Measurements from ENCODE around the gene VSIG10.
A peak's percentile ranks its signal among the peaks of the same experiment; 100 is the strongest.

The VSIG10 gene

GRCh38 chr12:118125743-118126118 lies 21.9 kb upstream of the VSIG10 start:
- H3K4me1 Mint-ChIP-seq (ENCODE audit: low read depth) = no peaks in the 10 kb centered on the region
- no peak overlapping the region for H3K4me3 Mint-ChIP-seq
- H3K9me3 Mint-ChIP-seq (ENCODE audit: low read depth) = no peaks in the 10 kb centered on the region
- H3K36me3 Mint-ChIP-seq = no peaks in the 10 kb centered on the region
- no peak overlapping the region for H3K27ac Mint-ChIP-seq
- no peaks in the 10 kb centered on the region for H3K27me3 Mint-ChIP-seq

DNA sequence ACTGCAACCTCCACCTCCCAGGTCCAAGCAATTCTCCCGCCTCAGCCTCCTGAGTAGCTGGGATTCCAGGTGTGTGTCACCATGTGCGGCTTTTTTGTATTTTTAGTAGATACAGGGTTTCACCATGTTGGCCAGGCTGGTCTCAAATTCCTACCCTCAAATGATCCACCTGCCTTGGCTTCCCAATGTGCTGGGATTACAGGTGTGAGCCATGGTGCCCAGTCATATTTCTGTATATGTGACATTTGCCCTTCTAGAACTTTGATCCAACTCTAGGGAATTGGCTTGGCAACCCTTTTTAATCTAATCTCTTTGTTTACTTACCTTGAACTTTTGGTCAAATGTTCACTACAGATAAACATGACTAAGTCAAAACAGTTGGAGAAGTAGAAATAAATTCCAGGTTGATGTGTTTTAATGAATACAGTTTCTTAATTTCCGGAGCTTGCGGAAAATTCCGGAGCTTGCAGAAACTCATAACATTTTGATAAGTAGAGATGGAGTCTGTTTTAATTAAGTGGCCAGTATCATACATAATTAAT lies 20.6 kb upstream of the VSIG10 start:
- no peaks in the 10 kb centered on the region for H3K27me3 Mint-ChIP-seq

DNA sequence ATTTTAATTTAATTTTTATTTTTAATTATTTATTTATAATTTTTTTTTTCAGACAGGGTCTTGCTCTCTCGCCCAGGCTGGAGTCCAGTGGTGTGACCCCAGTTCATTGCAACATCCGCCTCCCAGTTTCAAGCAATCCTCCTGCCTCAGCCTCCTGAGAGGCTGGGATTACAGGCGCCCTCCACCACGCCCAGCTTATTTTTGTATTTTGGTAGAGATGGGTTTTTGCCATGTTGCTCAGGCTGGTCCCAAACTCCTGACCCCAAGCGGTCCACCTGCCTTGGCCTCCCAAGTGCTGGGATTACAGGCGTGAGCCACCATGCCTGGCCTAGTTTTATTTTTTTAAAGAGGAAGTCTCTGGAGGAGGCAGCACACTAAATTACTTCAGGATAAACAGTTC lies 18.5 kb upstream of the VSIG10 start:
- Mint-ChIP-seq H3K27me3 (no peaks in the 10 kb centered on the region), H3K27ac (no peak overlapping the region), H3K4me1 (ENCODE audit: low read depth) (peaks cover 4% of the 10 kb centered on the region)

More for the DNA sequence above, 20.6 kb upstream of the VSIG10 start:
- Mint-ChIP-seq H3K27ac (no peak overlapping the region), H3K9me3 (ENCODE audit: low read depth) (no peaks in the 10 kb centered on the region), H3K4me1 (ENCODE audit: low read depth) (peaks cover 4% of the 10 kb centered on the region), H3K36me3 (no peaks in the 10 kb centered on the region), H3K4me3 (no peak overlapping the region)

DNA sequence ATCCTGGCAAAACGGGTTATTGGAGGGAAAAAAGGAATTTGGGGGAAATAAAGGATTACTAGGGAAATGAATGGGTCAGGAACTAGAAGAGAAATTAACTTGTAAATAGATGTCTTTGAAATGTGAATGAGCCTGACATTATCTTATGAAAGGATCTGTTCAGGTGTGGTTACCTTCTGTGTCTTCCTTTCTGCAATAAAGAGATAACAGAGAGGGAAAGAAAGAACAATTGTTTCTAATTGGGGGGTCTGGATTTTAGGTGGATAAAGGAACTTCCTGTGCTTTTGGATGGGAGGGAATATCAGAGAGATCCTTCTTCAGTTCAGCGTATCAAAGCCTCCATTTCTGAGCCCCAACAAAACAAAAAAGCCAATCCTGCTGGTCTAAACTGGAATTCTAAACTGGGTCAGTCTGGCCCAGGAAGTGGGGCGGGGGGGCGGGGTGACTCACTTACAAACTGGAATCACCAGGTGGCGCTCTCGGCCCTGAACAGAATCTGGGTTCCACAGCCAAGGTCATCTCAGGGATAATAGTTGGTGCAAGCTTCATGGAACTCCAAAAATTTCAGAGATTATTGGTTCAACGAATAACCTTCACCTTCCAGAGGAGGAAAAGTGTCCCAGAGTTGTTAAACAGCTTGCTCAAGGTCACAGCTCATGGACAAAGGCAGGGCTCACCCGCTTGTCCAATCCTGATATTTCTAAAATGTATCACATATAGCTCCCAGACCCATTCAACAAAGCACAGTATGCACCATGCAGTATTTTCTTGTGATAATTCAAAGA lies 17.0 kb upstream of the VSIG10 start:
- Mint-ChIP-seq H3K36me3 (peaks cover 3% of the 10 kb centered on the region), H3K27me3 (no peaks in the 10 kb centered on the region), H3K4me3 (no peak overlapping the region), H3K27ac (peak overlapping the region; percentile 56), H3K4me1 (ENCODE audit: low read depth) (peaks cover 4% of the 10 kb centered on the region), H3K9me3 (ENCODE audit: low read depth) (no peaks in the 10 kb centered on the region)

More for the DNA sequence above, 18.5 kb upstream of the VSIG10 start:
- Mint-ChIP-seq H3K9me3 (ENCODE audit: low read depth) (no peaks in the 10 kb centered on the region), H3K36me3 (no peaks in the 10 kb centered on the region), H3K4me3 (no peak overlapping the region)

- no peaks in the 10 kb centered on the region for H3K9me3 Mint-ChIP-seq (ENCODE audit: low read depth)
- H3K27ac Mint-ChIP-seq = no peak overlapping the region
- no peaks in the 10 kb centered on the region for H3K27me3 Mint-ChIP-seq
- peaks cover 3% of the 10 kb centered on the region for H3K36me3 Mint-ChIP-seq
- H3K4me3 Mint-ChIP-seq = no peak overlapping the region
- H3K4me1 Mint-ChIP-seq (ENCODE audit: low read depth) = peaks cover 4% of the 10 kb centered on the region
These were observed 15.7 kb upstream of the VSIG10 start for GRCh38 chr12:118119449-118119879.

GRCh38 chr12:118109088-118109487 lies 5.3 kb upstream of the VSIG10 start:
- H3K36me3 Mint-ChIP-seq = no peaks in the 10 kb centered on the region
- H3K9me3 Mint-ChIP-seq (ENCODE audit: low read depth) = no peaks in the 10 kb centered on the region
- peaks cover 4% of the 10 kb centered on the region for H3K4me1 Mint-ChIP-seq (ENCODE audit: low read depth)
- no peak overlapping the region for H3K4me3 Mint-ChIP-seq
- peaks cover 4% of the 10 kb centered on the region for H3K27me3 Mint-ChIP-seq
- H3K27ac Mint-ChIP-seq = no peak overlapping the region

DNA sequence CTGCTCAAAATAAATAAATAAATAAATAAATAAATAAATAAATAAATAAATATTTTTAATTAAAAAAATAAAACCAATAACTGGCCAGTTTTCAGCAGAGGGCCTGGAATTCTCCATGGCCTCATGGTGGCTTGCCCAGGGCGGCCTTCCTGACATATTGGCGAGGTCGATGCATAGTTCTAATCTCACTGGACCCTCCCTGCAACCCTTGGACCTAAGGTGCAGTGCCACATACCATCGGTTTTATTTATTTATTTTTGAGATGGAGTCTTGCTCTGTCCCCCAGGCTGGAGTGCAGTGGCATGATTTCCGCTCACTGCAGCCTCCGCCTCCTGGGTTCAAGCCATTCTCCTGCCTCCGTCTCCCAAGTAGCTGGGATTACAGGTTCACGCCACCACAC lies 3.9 kb upstream of the VSIG10 start:
- no peak overlapping the region for H3K4me3 Mint-ChIP-seq
- H3K27me3 Mint-ChIP-seq = peaks cover 7% of the 10 kb centered on the region
- no peaks in the 10 kb centered on the region for H3K9me3 Mint-ChIP-seq (ENCODE audit: low read depth)
- peaks cover 7% of the 10 kb centered on the region for H3K4me1 Mint-ChIP-seq (ENCODE audit: low read depth)
- H3K27ac Mint-ChIP-seq = no peak overlapping the region
- peaks cover 2% of the 10 kb centered on the region for H3K36me3 Mint-ChIP-seq

- H3K9me3 Mint-ChIP-seq (ENCODE audit: low read depth) = no peaks in the 10 kb centered on the region
- H3K27me3 Mint-ChIP-seq = peaks cover 7% of the 10 kb centered on the region
- H3K4me3 Mint-ChIP-seq = no peak overlapping the region
- peaks cover 2% of the 10 kb centered on the region for H3K36me3 Mint-ChIP-seq
- no peak overlapping the region for H3K27ac Mint-ChIP-seq
- H3K4me1 Mint-ChIP-seq (ENCODE audit: low read depth) = peaks cover 7% of the 10 kb centered on the region
These were observed 3.2 kb upstream of the VSIG10 start for GRCh38 chr12:118107011-118107410.

DNA sequence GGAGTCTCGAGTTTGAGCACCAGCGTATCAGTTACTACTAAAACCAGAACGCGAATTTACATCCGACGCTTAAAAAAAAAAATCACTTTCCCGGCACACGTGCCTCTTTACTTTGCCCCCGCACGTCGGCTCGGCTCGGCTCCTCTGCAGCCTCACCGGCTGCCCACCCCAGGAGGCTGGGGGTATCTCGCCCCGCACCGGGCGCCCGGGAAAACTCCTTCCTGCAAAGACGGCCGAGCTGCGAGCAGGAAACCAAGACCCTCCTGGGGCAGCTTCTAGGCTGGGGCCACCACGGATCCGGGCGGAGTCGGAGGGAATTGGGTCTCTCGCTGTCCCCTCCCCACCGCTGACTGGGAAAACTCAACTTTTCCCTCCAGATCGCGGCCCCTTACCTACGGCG lies 610 bp downstream of the VSIG10 start:
- peak overlapping the region; percentile 92 for H3K4me3 Mint-ChIP-seq
- peaks cover 7% of the 10 kb centered on the region for H3K27me3 Mint-ChIP-seq
- peak overlapping the region; percentile 75 for H3K27ac Mint-ChIP-seq
- H3K9me3 Mint-ChIP-seq (ENCODE audit: low read depth) = no peaks in the 10 kb centered on the region
- H3K36me3 Mint-ChIP-seq = peaks cover 2% of the 10 kb centered on the region
- peaks cover 7% of the 10 kb centered on the region for H3K4me1 Mint-ChIP-seq (ENCODE audit: low read depth)

DNA sequence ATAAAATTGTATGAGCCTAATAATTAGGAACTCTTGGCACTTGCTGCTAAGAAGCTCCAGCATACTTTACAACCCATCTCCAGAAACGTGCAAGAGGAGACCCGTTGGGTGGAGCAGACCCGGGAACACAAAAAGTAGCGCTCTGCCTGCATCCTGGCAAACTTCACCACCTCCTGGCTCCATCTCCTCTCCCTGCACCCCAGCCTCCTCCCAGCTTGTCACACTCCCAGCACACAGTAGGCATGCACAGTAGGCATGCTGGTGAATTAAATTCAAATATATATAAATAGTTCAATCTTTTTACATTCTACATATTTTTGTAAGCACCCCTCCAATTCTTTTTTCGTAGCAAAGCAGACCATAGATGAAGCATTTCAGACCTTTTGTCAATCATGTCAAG lies 1.2 kb downstream of the VSIG10 start:
- Mint-ChIP-seq H3K27me3 (peaks cover 7% of the 10 kb centered on the region), H3K4me1 (ENCODE audit: low read depth) (peaks cover 7% of the 10 kb centered on the region), H3K36me3 (peaks cover 2% of the 10 kb centered on the region), H3K27ac (peak overlapping the region; percentile 75), H3K4me3 (peak overlapping the region; percentile 92), H3K9me3 (ENCODE audit: low read depth) (no peaks in the 10 kb centered on the region)

- Mint-ChIP-seq H3K9me3 (ENCODE audit: low read depth) (no peaks in the 10 kb centered on the region), H3K4me1 (ENCODE audit: low read depth) (peaks cover 7% of the 10 kb centered on the region), H3K27ac (no peak overlapping the region), H3K36me3 (peaks cover 2% of the 10 kb centered on the region), H3K4me3 (peak overlapping the region; percentile 27), H3K27me3 (peaks cover 7% of the 10 kb centered on the region)
These were observed 1.7 kb downstream of the VSIG10 start for GRCh38 chr12:118102070-118102469.

DNA sequence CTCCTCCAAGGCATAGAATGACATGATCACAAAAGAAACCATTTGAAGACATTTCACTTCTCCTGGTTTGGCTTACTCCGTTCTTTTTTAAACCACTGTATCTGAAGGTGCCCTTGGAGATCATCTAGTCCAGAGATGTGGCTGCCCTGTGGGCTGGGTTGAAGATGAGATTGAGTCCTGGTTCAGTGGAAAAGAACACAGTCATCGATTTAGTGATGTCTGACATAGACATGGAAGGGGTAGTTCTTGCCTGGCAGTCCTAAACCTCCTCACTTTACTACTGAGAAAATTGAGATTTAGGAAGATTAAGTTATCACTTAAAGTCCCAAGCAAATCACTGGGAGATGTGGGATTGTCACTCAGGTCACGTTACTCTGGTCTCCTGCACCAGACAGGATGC lies 2.8 kb downstream of the VSIG10 start:
- no peak overlapping the region for H3K4me3 Mint-ChIP-seq
- peaks cover 2% of the 10 kb centered on the region for H3K36me3 Mint-ChIP-seq
- peaks cover 7% of the 10 kb centered on the region for H3K4me1 Mint-ChIP-seq (ENCODE audit: low read depth)
- no peak overlapping the region for H3K27ac Mint-ChIP-seq
- peaks cover 7% of the 10 kb centered on the region for H3K27me3 Mint-ChIP-seq
- H3K9me3 Mint-ChIP-seq (ENCODE audit: low read depth) = no peaks in the 10 kb centered on the region

DNA sequence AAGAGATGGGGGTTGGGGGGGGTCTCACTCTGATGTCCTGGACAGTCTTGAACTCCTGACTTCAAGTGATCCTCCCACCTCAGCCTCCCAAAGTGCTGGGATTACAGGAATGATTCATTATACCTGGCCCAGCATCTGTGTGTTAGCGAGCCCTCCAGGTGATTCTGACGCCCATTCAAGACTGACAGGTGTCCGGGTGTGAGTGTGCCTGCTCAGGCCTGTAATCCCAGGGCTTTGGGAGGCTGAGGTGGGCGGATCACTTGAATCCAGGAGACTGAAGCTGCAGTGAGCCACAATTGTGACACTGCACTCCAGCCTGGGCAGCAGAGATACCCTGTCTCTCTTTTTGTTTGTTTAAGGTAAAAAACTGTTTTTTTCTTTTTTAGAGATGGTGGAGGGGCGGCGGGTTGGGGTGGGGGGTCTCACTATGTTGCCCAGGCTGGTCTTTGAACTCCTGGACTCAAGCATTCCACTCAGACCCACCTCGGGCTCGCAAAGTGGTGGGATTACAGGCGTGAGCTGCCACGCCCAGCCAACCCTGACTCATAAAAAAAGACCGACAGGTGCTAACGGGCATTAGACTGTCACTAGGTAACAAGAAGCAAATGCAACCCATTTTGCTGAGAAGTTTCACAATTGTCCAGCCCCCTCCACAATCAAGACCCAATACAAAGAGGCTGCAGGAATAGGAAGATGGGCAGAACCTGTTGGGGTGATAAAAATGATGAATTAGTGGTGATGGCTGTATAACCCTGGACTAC lies 4.7 kb downstream of the VSIG10 start:
- H3K27me3 Mint-ChIP-seq = peaks cover 3% of the 10 kb centered on the region
- peaks cover 2% of the 10 kb centered on the region for H3K36me3 Mint-ChIP-seq
- H3K27ac Mint-ChIP-seq = no peak overlapping the region

GRCh38 chr12:118098401-118098800 lies 5.4 kb downstream of the VSIG10 start:
- H3K27ac Mint-ChIP-seq = no peak overlapping the region
- peaks cover 2% of the 10 kb centered on the region for H3K36me3 Mint-ChIP-seq
- no peak overlapping the region for H3K4me3 Mint-ChIP-seq
- H3K27me3 Mint-ChIP-seq = peaks cover 3% of the 10 kb centered on the region
- no peaks in the 10 kb centered on the region for H3K9me3 Mint-ChIP-seq (ENCODE audit: low read depth)
- peaks cover 4% of the 10 kb centered on the region for H3K4me1 Mint-ChIP-seq (ENCODE audit: low read depth)

More for the DNA sequence above, 4.7 kb downstream of the VSIG10 start:
- H3K9me3 Mint-ChIP-seq (ENCODE audit: low read depth) = no peaks in the 10 kb centered on the region
- H3K4me3 Mint-ChIP-seq = no peak overlapping the region
- peaks cover 4% of the 10 kb centered on the region for H3K4me1 Mint-ChIP-seq (ENCODE audit: low read depth)

GRCh38 chr12:118094039-118094438 lies 9.8 kb downstream of the VSIG10 start:
- no peak overlapping the region for H3K4me3 Mint-ChIP-seq
- H3K9me3 Mint-ChIP-seq (ENCODE audit: low read depth) = no peaks in the 10 kb centered on the region
- no peaks in the 10 kb centered on the region for H3K36me3 Mint-ChIP-seq
- no peaks in the 10 kb centered on the region for H3K4me1 Mint-ChIP-seq (ENCODE audit: low read depth)
- no peak overlapping the region for H3K27ac Mint-ChIP-seq
- no peaks in the 10 kb centered on the region for H3K27me3 Mint-ChIP-seq

All from activated naive CD8-positive, alpha-beta T cell (primary cell).